ENCODE data around the gene LRRC3. TPM values are rescaled to one million over a fixed set of nuclear protein-coding genes. Genes with fewer than 3 reads are reported as not detected.

LRRC3 gene
- total and polyA plus RNA-seq, 2 experiments from 2014 or later: 4.1 to 9.5 TPM

- Histone ChIP-seq H3K9me3 (ENCODE audit: low read depth) (no peaks in the 10 kb centered on the region), H3K4me1 (ENCODE audit: low read depth) (peaks cover 10% of the 10 kb centered on the region), H3K36me3 (no peaks in the 10 kb centered on the region), H3K27me3 (no peaks in the 10 kb centered on the region), H3K4me3 (no peak overlapping the region), H3K27ac (no peak overlapping the region)
- TF ChIP-seq CTCF (IDR thresholded peaks at IDR 0.05; ENCODE audit: low read depth, low read length): no peak
- DNase-seq (ENCODE audit: low read depth in 1 of 2, low spot score in 1 of 2): no peak
Measured at GRCh38 chr21:44443891-44444285, 11.4 kb upstream of the LRRC3 start.

- no peak for TF ChIP-seq CTCF (IDR thresholded peaks at IDR 0.05; ENCODE audit: low read depth, low read length)
- H3K4me3 ChIP-seq: no peak overlapping the region
- no peaks in the 10 kb centered on the region for H3K36me3 ChIP-seq
- H3K9me3 ChIP-seq (ENCODE audit: low read depth): no peaks in the 10 kb centered on the region
- H3K27ac ChIP-seq: no peak overlapping the region
- no peaks in the 10 kb centered on the region for H3K27me3 ChIP-seq
- H3K4me1 ChIP-seq (ENCODE audit: low read depth): peaks cover 15% of the 10 kb centered on the region
- DNase-seq (ENCODE audit: low read depth in 1 of 2, low spot score in 1 of 2): no peak
Measured at GRCh38 chr21:44444286-44444931, 10.9 kb upstream of the LRRC3 start.

- no peaks in the 10 kb centered on the region for H3K36me3 ChIP-seq
- TF ChIP-seq CTCF (IDR thresholded peaks at IDR 0.05; ENCODE audit: low read depth, low read length): no peak
- no peak for DNase-seq (ENCODE audit: low read depth in 1 of 2, low spot score in 1 of 2)
- no peaks in the 10 kb centered on the region for H3K9me3 ChIP-seq (ENCODE audit: low read depth)
- H3K27me3 ChIP-seq: no peaks in the 10 kb centered on the region
- H3K27ac ChIP-seq: no peak overlapping the region
- no peak overlapping the region for H3K4me3 ChIP-seq
- H3K4me1 ChIP-seq (ENCODE audit: low read depth): peaks cover 15% of the 10 kb centered on the region
Measured at GRCh38 chr21:44445145-44445812, 10.0 kb upstream of the LRRC3 start.

GRCh38 chr21:44448651-44449131 is 6.6 kb upstream of the LRRC3 start:
- DNase-seq (ENCODE audit: low read depth in 1 of 2, low spot score in 1 of 2): peak in 1 of 2 donors; percentile 61
- H3K27ac ChIP-seq: peak overlapping the region; percentile 70
- no peak for TF ChIP-seq CTCF (IDR thresholded peaks at IDR 0.05; ENCODE audit: low read depth, low read length)

GRCh38 chr21:44449473-44450363 is 5.6 kb upstream of the LRRC3 start:
- DNase-seq (ENCODE audit: low read depth in 1 of 2, low spot score in 1 of 2): no peak
- Histone ChIP-seq H3K4me1 (ENCODE audit: low read depth) (peaks cover 15% of the 10 kb centered on the region), H3K4me3 (no peak overlapping the region), H3K27ac (peak overlapping the region; percentile 70), H3K36me3 (no peaks in the 10 kb centered on the region), H3K9me3 (ENCODE audit: low read depth) (no peaks in the 10 kb centered on the region), H3K27me3 (no peaks in the 10 kb centered on the region)
- no peak for TF ChIP-seq CTCF (IDR thresholded peaks at IDR 0.05; ENCODE audit: low read depth, low read length)

More at GRCh38 chr21:44448651-44449131, 6.6 kb upstream of the LRRC3 start:
- no peaks in the 10 kb centered on the region for H3K36me3 ChIP-seq
- H3K4me3 ChIP-seq: no peak overlapping the region
- no peaks in the 10 kb centered on the region for H3K27me3 ChIP-seq
- H3K9me3 ChIP-seq (ENCODE audit: low read depth): no peaks in the 10 kb centered on the region
- H3K4me1 ChIP-seq (ENCODE audit: low read depth): peaks cover 15% of the 10 kb centered on the region

Measured in cardiac muscle cell (in vitro differentiated cells and primary cell).